GM19468 (cell line): ENCODE results near the gene PRR15L.
A peak's percentile ranks its signal among the peaks of the same experiment; 100 is the strongest.
"Not testable (repeated sequence)": the region's sequence is repeated elsewhere in the genome, so short reads cannot be mapped to it uniquely, and the experiment has no call there.

Experiments used
- ATAC-seq: cut with Tn5 transposase; IDR thresholded peaks from one replicate; pipeline ENCODE4 v1.9.1; 2021; ENCODE audit warnings: mild to moderate bottlenecking, moderate library complexity, moderate number of reproducible peaks; ENCODE audit not compliant: unreplicated experiment; ENCODE audit errors: extremely low read depth

PRR15L gene

GRCh38 chr17:47989700-47990099, 32.0 kb upstream of the PRR15L start:
- no peak for ATAC-seq

GRCh38 chr17:47989159-47989558, 31.5 kb upstream of the PRR15L start:
- no peak for ATAC-seq

DNA sequence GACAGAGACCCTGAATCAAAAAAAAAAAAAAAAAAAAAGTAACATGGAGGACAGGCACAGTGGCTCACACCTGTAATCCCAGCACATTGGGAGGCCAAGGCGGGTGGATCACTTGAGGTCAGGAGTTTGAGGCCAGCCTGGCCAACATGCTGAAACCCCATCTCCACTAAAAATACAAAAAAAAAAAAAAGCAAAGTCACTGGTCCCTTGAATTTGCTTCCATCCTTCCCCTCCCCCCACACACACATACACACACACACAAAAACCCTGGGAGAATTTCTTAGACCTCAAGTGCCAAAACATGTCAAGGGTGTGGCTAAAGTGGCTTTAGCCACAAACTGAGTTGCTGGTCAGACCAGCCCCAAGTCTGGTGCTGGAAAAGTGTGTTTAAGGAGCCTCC, 30.8 kb upstream of the PRR15L start:
- ATAC-seq = not testable (repeated sequence)

DNA sequence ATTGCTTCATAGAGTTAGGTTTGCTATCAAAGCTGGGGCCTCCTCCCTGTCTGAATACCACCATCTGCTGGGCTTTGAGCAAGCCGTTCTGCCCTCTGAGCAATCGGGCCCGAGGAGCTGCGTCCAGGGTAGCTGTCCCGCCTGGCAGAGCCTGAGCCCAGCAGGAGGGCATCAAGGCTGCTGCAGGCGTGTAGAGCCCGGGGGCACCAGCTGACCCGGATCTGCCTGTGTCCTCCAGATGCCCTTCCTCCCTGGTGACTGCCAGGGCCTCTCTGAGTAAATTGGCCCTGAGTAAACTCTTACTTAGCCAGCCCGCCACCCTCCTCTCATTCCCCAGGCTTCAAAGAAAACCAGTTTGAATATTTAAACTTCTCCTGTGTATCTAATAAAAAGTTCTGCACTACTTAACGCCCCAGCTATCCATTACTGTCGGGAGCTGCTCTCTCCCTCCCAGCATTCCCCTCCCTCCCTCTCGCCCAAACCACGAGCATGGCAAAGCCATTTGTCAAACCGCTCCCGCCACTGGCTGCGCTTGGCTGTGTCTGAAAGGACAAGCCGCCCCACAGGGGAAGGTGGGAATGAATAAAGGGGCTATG, 29.7 kb upstream of the PRR15L start:
- ATAC-seq = no peak

GRCh38 chr17:47986520-47986919, 28.8 kb upstream of the PRR15L start:
- no peak for ATAC-seq

- ATAC-seq = no peak
These were observed 26.0 kb upstream of the PRR15L start for GRCh38 chr17:47983492-47984223.

DNA sequence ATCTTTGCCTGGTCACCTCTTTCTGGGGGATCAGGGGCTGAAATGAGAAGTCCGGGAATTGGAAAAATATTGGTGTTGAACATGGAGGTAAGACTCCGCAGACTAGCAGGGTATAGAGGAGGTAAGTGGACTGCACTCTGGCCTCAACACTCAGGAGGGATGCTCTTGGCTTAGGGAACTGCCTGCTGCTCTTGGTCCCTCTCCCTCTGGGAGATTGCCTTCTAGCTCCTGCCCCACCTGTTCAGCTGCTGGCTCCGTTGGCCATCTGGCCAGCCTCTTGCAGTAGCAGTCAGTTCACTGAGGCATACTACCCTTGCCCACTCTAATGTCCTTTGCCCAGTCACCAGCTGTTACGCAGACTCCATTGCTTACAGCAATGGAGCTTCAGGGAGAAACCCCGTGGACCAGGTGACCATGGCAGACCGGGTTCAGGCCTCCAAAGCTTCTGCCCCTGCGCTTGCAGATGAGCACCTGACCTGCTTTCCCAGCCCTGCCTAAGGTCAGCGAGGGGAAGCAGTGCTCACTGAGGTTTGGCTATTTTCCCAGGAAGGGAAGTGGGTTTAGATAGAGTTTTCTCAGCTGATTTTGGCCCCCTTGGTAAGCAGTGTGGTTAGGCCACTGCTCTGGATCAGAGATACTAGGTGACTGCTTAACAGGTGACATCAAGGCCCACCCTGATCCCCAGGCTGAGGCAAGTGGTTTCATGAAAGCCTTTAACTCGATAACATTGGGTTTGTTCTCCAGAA, 25.1 kb upstream of the PRR15L start:
- ATAC-seq = no peak

DNA sequence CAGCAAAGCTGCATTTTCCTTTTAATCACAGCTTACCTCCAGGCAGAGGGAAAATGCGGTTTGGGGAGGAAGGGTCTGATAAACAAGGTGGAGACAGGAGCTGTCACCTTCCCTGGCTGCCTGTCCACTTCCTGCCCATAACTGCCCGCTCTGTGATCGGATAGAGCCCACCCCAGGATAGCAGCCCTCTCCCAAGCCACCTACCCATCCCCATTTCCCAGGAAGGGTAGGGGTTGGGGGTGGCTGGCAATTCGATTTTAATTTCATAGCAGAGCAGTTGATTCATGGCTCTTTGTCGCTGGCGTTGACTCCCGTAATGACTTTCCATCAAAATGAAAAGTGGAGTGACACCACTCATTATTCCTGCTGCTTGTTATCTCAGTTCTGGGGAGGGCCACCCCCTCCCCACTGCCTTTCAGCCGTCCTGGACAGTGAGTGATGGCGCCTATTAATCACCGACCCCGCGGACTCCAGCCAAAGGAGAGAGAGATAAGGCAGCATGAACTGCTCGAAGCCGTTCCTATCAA, 24.5 kb upstream of the PRR15L start:
- no peak for ATAC-seq

GRCh38 chr17:47981462-47981861, 23.8 kb upstream of the PRR15L start:
- ATAC-seq = no peak

DNA sequence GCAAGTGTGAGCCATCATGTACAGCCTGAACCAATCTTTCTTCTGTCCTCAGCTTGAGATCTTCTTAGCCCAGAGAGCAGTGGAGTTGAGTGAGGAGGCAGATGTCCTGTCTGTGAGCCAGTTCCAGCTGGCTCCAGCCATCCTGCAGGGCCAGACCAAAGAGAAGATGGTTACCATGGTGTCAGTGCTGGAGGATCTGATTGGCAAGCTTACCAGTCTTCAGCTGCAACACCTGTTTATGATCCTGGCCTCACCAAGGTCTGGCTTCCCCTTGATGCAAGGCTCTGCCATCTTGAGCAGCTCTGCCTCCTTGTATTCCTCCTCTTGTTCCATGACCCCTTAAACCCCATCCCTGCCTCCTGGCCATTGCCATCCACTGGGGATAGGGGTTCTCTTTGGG, 22.9 kb upstream of the PRR15L start:
- ATAC-seq = no peak

- no peak for ATAC-seq
These were observed 20.6 kb upstream of the PRR15L start for GRCh38 chr17:47978324-47978723.

DNA sequence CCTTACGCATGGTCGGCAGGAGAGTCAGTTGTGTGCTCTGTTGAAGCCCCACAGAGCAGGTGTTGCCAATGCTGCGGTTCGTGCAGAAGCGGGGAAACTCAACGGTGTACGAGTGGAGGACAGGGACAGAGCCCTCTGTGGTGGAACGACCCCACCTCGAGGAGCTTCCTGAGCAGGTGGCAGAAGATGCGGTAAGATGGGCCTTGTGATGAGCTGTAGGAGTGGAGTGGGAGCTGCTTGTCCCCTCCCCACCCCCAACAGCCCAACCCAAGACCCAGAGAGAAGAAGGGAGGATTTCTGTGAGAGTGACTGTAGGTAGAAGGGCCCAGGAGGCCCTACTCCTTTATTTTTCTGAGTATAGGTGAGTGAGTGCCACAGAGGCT, 18.1 kb upstream of the PRR15L start:
- ATAC-seq = no peak

GRCh38 chr17:47975189-47975822, 17.6 kb upstream of the PRR15L start:
- ATAC-seq = no peak

DNA sequence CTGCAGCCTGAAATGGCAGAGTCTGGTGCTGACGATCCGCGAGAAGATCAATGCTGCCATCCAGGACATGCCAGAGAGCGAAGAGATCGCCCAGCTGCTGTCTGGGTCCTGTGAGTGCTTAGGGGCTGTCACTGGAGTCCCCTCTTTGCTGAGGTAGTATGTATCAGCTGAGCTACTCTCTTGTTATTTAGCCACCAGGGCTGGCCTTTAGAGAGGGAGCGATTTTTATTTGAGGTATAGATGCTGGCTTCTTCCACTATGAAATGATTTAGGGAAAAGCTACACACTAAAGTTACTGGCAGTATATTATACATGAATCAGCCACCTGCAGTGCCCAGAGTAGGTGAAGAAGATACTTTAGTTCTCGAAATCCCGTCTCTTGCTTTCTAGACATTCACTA, 15.9 kb upstream of the PRR15L start:
- no peak for ATAC-seq

DNA sequence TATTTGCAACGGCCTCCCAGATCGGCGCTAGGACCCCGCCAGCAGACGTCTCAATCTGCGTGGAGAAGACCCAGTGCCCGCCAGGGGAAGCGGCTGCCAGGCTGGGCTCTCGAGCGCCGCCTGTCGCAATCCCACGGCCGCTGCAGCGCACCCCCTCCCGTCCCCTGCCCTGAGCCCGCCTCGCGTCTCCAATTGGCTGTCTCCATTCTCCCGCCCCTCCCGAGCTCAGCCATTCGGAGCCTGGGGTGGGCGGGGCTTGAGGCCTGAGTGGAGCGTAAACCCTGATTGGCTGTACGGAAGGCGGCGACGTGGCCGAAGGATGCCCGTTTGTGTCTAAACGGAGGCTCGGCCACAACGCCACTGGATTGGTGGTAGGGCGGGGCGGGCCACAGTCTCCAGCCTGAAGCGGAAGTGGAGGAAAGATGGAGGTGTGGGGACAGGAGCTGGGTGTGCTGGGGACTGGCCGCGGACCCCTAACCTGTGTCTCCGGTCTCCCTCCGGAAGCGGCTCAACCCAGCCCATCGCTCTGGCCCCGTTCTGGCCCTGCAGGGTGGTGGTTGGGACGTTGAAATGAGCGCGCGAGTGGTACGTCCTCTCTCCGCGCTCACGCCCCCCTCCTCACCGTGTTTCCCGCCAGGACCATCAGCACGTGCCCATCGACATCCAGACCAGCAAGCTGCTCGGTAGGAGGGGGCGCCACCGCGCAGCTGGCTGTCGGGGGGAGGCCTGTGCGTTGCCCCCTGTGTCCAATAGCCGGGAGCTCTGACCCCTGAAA, 13.2 kb upstream of the PRR15L start, which contains the start of gene CDK5RAP3:
CDK5RAP3 (plus strand) TSS at position 389 of the 775 bp plus-strand sequence; CDS start at position 423, 34 bp downstream.
- peak; percentile 95 for ATAC-seq

DNA sequence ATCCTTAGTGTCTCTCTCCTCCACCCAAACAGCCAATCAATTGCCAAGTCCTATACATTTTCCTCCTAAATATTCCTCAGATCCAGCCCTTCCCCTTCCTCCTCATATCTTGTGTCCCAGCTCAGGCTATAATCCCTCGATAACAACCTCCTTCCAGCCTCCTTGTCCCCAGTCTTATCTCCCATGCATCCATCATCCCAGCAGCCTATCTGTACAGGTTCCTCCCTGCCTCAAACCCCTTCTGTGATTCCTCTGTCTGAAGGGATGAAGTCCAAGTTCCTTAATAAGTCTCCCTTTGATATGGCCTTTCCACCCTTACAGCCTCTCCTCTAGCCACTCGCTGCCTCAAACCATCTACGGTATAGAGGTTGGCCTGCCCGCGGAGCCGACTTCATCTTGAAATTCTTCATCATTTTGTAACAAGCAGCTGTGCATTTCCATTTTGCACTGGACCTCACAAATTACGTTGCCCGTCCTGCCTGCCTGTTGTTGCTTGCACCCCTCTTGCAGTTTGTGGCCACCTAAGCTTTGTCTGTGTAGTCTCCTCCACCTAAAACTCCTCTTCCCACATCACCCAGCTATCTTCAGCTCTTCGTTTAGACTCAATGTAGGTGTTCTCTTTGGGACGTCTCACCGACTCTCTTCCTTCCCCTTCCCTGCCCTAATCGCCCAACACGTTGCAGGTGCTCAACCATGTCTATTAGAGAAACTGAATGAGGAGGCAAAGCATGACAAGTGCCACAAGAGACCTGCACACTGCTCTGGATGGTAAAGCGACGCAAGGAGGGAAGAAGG, 12.4 kb upstream of the PRR15L start:
- ATAC-seq = no peak

- ATAC-seq = no peak
These were observed 11.2 kb upstream of the PRR15L start for GRCh38 chr17:47968836-47969235.

- no peak for ATAC-seq
These were observed 10.0 kb upstream of the PRR15L start for GRCh38 chr17:47967607-47968252.
